ENCODE measurements around the gene FASTK.

FASTK gene

GRCh38 chr7:151082141-151083070 is 1.8 kb upstream of the FASTK start:
- DNase-seq (ENCODE audit: low spot score): no peak

GRCh38 chr7:151081170-151082101 is 827 bp upstream of the FASTK start:
- no peak for DNase-seq (ENCODE audit: low spot score)

DNA sequence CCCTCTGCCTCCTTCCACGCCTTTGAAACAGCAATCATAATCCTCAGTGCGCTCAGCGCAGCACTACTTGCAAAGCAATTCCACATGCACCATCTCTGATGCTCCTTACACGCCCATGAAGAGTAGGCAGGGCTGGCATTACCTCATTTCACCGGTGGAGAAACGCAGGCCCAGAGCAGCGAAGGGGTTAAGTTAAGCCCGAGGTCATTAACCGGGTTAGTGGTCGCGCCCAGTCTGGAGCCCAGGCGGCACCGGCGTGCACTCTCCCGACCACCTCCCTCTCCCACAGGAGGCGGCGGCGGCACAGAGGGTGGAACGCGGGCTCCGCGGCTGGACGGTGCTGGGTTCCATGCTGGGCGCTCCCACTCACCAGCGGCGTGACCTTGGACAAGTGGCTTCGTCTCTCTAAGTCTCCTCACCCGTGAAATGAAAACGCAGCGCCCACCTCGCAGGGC is 515 bp downstream of the FASTK start:
- DNase-seq (ENCODE audit: low spot score): no peak

DNA sequence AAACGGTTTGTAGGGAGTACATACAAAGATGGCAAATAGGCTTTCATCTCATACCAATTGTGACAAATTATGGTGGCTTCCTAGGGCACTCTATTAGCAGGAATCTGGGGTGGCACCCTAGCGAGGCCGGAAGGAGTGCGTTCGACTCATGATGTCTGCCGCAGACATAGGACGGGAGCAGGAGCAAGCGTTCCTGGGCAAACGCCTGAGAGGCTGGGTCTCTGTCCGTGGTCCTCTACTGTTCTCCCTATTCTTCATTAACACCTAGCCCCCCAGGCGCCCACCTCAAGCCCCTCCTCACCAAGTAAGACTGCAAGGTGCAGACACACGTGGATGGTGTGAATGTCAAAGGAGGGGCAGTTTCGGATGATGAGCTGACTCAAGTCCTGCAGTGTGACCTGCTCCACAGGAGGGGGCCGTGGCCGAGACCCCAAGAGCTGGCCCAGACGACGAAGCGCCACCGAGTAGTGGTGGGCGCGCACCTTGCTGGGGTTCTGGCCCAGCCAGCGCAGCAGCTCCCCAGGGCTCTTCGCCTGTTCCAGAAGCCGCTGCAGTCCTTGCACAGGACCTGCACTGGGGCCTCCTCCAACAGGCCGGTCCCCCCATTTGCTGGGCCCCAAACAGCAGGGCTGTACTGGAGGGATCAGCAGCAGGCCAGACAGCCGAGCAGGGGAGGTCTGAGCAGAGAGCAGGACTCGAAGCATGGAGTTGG is 1.3 kb downstream of the FASTK start:
- DNase-seq (ENCODE audit: low spot score): no peak

DNA sequence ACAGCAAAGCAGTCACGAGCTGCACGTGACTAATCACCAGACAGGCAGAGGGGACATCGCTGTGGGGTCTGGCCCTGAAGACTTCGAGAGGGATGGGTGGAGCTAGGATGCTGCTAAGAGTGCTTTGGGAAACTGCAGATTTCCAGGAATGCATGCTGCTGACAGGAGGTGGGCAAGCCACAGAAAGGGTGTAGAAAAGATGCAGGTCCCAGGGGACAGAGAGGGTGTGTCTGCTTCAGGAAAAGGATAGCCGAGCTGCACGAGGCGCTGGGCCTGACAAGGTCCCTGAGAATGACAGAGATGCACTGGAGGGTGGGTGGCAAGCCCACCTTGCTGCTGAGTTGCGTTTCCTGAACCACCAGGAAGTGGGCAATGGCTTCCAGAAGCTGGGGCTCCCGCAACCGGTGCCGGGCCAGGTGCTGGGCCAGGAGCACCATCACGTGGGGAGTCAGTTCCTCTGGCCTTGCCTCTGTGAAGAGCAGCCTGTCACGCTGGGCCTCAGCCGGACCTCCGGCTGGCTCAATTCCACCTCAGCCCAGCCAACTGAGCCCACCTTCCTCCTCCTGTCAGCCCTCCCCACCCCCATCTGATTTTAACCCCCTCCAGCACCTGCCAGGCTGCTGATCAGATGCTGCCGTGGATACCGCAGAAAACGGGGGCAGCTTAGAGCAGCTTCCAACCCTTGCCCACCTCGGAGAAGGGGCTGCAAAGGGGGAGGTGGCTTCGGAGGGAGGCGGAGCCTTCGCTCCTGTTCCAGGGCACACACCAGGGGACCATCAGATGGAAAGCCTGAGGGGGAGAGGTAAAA is 2.2 kb downstream of the FASTK start:
- DNase-seq (ENCODE audit: low spot score): no peak

DNA sequence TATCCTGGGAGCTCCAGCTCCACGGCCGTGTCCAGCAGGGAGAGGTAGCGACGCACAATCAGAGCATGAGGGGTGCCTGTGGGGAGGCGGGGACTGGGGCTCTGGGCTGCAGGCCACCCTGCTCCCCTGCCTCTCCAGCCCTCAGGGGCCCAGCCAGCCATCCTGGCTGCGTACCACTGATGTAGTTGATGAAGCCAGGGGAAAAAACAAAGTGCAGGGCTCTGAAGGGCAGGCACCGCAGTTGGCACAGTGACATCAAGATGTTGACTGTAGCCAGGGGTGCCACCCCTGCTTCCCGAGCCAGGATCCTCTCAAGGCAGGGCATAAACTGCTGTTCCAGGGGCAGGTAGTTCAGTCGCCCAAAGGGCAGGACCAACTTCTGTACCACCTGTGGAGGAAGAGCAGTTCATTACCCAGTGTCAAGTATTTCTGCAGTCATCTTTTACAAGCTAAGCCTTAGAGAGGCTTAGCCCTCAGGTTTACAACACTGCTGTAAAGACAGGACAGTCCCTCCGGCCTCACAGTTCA is 2.8 kb downstream of the FASTK start:
- no peak for DNase-seq (ENCODE audit: low spot score)

DNA sequence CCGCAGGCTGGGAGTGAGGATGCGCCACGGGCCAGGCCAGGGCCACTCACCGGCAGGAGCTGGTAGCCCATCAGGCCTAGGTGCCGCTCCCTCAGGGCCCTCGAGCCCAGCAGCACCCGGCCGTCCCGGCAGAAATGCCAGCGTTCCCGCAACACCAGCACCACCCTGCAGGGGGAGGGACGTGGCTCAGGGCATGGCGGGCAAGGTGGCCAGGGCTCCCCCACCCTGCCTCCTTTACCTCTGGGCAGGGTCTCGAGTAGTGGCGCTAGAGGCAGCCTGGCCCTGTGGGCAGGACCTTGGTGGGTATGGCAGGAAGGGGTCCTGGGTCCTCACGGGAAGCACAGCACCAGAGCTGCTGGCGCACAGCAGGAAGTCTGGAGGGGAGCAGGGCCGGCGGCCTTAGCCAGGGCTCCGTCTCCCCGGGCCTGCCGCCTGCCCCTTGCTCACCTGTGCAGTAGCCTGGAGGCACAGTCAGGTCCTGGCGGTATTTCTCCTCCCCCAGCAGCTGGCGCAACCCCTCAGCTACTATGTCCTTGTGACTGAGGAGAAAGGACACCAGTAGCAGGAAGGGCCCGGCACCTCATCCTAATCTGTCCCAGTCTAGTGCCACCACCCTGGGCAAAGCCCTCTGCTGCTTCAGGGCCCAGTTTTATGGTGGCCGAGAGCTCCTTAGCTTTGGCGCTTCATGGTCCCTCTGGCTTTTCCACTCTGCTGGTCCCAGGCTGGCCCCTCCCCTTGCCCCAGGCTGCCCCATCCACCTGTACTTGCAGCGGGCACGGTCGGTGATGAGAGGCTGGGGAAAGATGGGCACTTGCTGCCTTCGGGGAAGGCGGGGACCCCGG is 3.5 kb downstream of the FASTK start:
- peak; percentile 69 for DNase-seq (ENCODE audit: low spot score)

DNA sequence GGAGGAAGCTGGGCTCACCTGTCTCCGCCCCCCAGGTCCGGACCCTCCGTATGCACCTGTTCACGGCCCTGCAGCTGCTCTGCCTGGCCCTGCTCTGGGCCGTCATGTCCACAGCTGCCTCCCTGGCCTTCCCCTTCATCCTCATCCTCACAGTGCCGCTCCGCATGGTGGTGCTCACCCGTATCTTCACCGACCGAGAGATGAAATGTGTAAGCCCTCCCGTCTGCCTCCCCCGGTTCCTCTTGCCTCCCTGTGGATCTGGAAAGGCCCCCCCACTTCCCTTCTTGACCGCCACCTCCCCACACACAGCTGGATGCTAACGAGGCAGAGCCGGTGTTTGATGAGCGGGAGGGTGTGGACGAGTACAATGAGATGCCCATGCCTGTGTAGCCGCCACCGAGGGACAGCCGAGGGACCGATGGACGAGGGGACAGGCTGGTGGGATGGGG is 4.6 kb downstream of the FASTK start:
- no peak for DNase-seq (ENCODE audit: low spot score)

GRCh38 chr7:151075662-151075971 is 5.0 kb downstream of the FASTK start:
- DNase-seq (ENCODE audit: low spot score): no peak

- no peak for DNase-seq (ENCODE audit: low spot score)
Measured at GRCh38 chr7:151074817-151075661, 5.6 kb downstream of the FASTK start.

DNA sequence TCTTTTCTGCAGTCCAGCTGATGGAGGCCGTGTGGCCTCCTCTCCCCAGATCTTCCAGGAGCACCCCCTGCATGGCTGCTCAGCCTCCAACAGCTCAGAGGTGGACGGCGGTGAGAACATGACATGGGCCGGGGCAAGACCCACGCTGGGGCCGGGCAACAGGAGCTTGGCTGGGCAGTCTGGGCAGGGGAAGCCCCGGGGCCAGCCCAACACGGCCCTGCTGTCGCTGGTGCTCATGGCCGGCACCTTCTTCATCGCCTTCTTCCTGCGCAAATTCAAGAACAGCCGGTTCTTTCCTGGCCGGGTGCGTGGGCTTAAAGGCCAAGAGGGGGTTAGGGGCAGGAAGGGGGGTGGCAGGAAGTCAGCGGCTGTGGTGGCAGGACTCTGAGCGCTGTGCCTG is 6.6 kb downstream of the FASTK start:
- DNase-seq (ENCODE audit: low spot score): no peak

DNA sequence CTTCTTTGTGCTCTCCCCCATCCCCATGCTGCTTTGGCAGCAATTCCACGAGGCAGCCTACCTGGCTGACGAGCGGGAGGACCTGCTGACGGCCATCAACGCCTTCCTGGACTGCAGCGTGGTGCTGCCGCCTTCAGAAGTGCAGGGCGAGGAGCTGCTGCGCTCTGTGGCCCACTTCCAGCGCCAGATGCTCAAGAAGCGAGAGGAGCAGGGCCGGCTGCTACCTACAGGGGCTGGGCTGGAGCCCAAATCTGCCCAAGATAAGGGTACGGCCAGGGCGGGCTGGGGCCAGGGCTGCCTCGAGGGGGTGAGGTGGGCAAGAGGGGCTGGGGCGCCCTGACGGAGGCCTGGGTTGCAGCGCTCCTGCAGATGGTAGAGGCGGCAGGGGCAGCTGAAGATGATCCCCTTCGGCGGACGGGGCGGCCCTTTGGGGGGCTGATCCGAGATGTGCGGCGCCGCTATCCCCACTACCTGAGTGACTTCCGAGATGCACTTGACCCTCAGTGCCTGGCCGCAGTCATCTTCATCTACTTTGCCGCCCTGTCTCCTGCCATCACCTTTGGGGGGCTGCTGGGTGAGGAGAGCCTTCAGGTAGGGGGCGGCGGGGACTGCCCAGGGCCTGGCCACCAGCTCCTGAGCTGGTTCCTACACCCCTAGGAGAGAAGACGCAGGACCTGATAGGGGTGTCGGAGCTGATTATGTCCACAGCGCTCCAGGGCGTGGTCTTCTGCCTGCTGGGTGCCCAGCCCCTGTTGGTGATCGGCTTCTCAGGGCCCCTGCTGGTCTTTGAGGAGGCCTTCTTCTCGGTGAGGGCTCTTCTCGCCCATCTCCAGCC is 9.4 kb downstream of the FASTK start:
- no peak for DNase-seq (ENCODE audit: low spot score)

- DNase-seq (ENCODE audit: low spot score): no peak
Measured at GRCh38 chr7:151070574-151070960, 10.0 kb downstream of the FASTK start.

GRCh38 chr7:151069841-151070573 is 10.6 kb downstream of the FASTK start:
- no peak for DNase-seq (ENCODE audit: low spot score)

GRCh38 chr7:151068069-151068773 is 12.4 kb downstream of the FASTK start:
- no peak for DNase-seq (ENCODE audit: low spot score)

DNA sequence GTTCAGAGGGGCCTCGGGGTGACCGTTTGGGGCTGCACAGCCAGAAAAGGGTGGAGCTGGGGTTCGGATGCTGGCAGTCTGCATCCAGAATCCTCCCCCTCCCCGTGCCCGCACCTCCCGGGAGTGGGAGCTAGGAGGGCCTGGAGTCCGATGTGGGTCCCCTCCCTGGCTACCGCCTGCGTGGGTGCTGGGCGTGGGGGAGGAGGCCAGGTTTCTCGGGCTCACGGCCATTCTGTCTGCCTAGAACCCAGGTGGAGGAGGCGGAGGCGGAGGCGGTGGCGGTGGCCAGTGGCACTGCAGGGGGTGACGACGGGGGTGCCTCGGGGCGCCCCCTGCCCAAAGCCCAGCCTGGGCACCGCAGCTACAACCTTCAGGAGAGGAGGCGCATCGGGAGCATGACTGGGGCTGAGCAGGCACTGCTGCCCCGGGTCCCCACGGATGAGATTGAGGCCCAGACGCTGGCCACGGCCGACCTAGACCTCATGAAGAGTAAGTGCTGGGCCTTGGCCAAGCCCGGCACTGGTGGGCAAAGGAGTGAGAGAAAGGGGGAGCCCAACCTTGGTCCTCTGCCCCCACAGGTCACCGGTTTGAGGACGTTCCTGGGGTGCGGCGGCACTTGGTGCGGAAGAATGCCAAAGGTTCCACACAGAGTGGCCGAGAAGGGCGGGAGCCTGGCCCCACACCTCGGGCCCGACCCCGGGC is 14.2 kb downstream of the FASTK start:
- DNase-seq (ENCODE audit: low spot score): no peak

All from HuH-7.5 (cell line).